Effector memory CD4-positive, alpha-beta T cell (primary cell): ENCODE results near the gene TMEM52.

Source experiments
- DNase-seq, 3 donors: peaks; one replicate each; pipeline ENCODE4 v3.0.0-alpha.2; 2020
- H3K27ac ChIP-seq: 2 replicates; pipeline ENCODE4 v1.7.0; 2013; ENCODE audit warnings: mild to moderate bottlenecking, low read length, moderate library complexity; ENCODE audit not compliant: insufficient read depth, poor library complexity, severe bottlenecking
- H3K27me3 ChIP-seq: replicated peaks from 2 replicates; pipeline ENCODE4 v1.7.0; 2013; ENCODE audit warnings: mild to moderate bottlenecking, low read length; ENCODE audit not compliant: insufficient read depth, control insufficient read depth, poor library complexity, severe bottlenecking
- H3K36me3 ChIP-seq: 2 replicates; pipeline ENCODE4 v1.7.0; 2013; ENCODE audit warnings: mild to moderate bottlenecking, low read length, moderate library complexity; ENCODE audit not compliant: control insufficient read depth, insufficient read depth
- H3K4me1 ChIP-seq: 2 replicates; pipeline ENCODE4 v1.7.0; 2013; ENCODE audit warnings: low read length, mild to moderate bottlenecking; ENCODE audit not compliant: control insufficient read depth, insufficient read depth, poor library complexity, severe bottlenecking
- H3K4me3 ChIP-seq: 2 replicates; pipeline ENCODE4 v1.7.0; 2013; ENCODE audit warnings: low read length, low read depth, mild to moderate bottlenecking; ENCODE audit not compliant: insufficient read depth, poor library complexity, severe bottlenecking
- H3K9me3 ChIP-seq: 2 replicates; pipeline ENCODE4 v1.7.0; 2013; ENCODE audit warnings: mild to moderate bottlenecking, low read length, moderate library complexity; ENCODE audit not compliant: control insufficient read depth

The TMEM52 gene

GRCh38 chr1:1926886-1927660 is 8.0 kb upstream of the TMEM52 start:
- Histone ChIP-seq H3K9me3 (no peaks in the 10 kb centered on the region), H3K4me1 (no peaks in the 10 kb centered on the region), H3K27me3 (no peaks in the 10 kb centered on the region), H3K4me3 (no peak overlapping the region), H3K36me3 (no peaks in the 10 kb centered on the region), H3K27ac (no peak overlapping the region)
- no peak for DNase-seq

GRCh38 chr1:1926346-1926811 is 7.3 kb upstream of the TMEM52 start:
- Histone ChIP-seq H3K4me3 (no peak overlapping the region), H3K9me3 (no peaks in the 10 kb centered on the region), H3K4me1 (no peaks in the 10 kb centered on the region), H3K27me3 (no peaks in the 10 kb centered on the region), H3K27ac (no peak overlapping the region), H3K36me3 (no peaks in the 10 kb centered on the region)
- no peak for DNase-seq

GRCh38 chr1:1925437-1926345 is 6.6 kb upstream of the TMEM52 start:
- H3K9me3 ChIP-seq: no peaks in the 10 kb centered on the region
- DNase-seq: no peak
- no peaks in the 10 kb centered on the region for H3K27me3 ChIP-seq
- H3K36me3 ChIP-seq: no peaks in the 10 kb centered on the region
- H3K4me1 ChIP-seq: no peaks in the 10 kb centered on the region
- H3K4me3 ChIP-seq: no peak overlapping the region
- no peak overlapping the region for H3K27ac ChIP-seq

GRCh38 chr1:1924849-1925248 is 5.8 kb upstream of the TMEM52 start:
- Histone ChIP-seq H3K27me3 (no peaks in the 10 kb centered on the region), H3K4me3 (no peak overlapping the region), H3K36me3 (no peaks in the 10 kb centered on the region), H3K4me1 (peaks cover 2% of the 10 kb centered on the region), H3K9me3 (no peaks in the 10 kb centered on the region), H3K27ac (no peak overlapping the region)
- no peak for DNase-seq

- Histone ChIP-seq H3K27ac (no peak overlapping the region), H3K36me3 (no peaks in the 10 kb centered on the region), H3K9me3 (no peaks in the 10 kb centered on the region), H3K4me1 (peaks cover 5% of the 10 kb centered on the region), H3K27me3 (no peaks in the 10 kb centered on the region), H3K4me3 (no peak overlapping the region)
- no peak for DNase-seq
Measured at GRCh38 chr1:1924386-1924785, 5.3 kb upstream of the TMEM52 start.

- H3K9me3 ChIP-seq: no peaks in the 10 kb centered on the region
- no peaks in the 10 kb centered on the region for H3K36me3 ChIP-seq
- peaks cover 14% of the 10 kb centered on the region for H3K4me1 ChIP-seq
- DNase-seq: no peak
- H3K4me3 ChIP-seq: no peak overlapping the region
- no peak overlapping the region for H3K27ac ChIP-seq
- no peaks in the 10 kb centered on the region for H3K27me3 ChIP-seq
Measured at GRCh38 chr1:1922956-1923833, 4.1 kb upstream of the TMEM52 start.

GRCh38 chr1:1922702-1922955 is 3.5 kb upstream of the TMEM52 start:
- Histone ChIP-seq H3K9me3 (no peaks in the 10 kb centered on the region), H3K4me1 (peaks cover 17% of the 10 kb centered on the region), H3K27me3 (no peaks in the 10 kb centered on the region), H3K36me3 (no peaks in the 10 kb centered on the region), H3K4me3 (no peak overlapping the region), H3K27ac (no peak overlapping the region)
- DNase-seq: no peak

- Histone ChIP-seq H3K27me3 (no peaks in the 10 kb centered on the region), H3K27ac (no peak overlapping the region), H3K4me1 (peaks cover 17% of the 10 kb centered on the region), H3K9me3 (no peaks in the 10 kb centered on the region), H3K36me3 (no peaks in the 10 kb centered on the region), H3K4me3 (no peak overlapping the region)
- no peak for DNase-seq
Measured at GRCh38 chr1:1921901-1922701, 3.0 kb upstream of the TMEM52 start.

GRCh38 chr1:1921459-1921862 is 2.4 kb upstream of the TMEM52 start:
- Histone ChIP-seq H3K36me3 (no peaks in the 10 kb centered on the region), H3K27ac (no peak overlapping the region), H3K4me3 (no peak overlapping the region), H3K27me3 (no peaks in the 10 kb centered on the region), H3K9me3 (no peaks in the 10 kb centered on the region), H3K4me1 (peaks cover 17% of the 10 kb centered on the region)
- no peak for DNase-seq
